Kasumi-1 (cell line): ENCODE data around the gene S100A7A.
"Not testable (repeated sequence)": the region's sequence is repeated elsewhere in the genome, so short reads cannot be mapped to it uniquely, and the experiment has no call there.

Experiments used
- DNase-seq, 2 experiments: peaks; one replicate each; lab custom pipeline; 2025; lab: John Stamatoyannopoulos, UW

The S100A7A gene

DNA sequence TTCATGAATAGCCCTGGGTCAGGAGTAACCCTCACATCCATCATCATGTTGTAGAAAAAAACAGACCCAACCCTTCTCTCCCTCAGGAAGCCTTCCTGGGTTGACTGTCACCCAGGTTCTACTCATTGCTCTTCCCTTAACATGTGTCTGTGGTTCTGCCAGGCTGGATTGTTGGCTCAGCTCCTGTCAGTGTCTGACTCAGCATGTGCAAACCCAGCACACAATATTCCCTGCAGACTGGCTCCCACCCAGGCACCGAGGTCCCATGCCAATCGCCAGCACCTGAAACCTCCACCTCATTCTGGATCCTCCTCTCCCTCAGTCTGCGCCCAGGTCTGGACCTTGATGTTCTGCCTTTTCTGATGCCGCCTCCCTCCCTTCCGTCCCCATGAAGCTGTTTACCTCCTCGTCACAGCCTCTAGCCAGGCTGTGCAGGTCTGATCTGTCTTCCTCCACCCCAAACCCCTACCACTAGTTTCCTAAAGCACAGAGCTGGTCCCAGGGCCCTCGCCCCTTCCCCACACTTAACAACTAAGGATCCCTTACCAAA, 21.1 kb upstream of the S100A7A start:
- DNase-seq = no peak

DNA sequence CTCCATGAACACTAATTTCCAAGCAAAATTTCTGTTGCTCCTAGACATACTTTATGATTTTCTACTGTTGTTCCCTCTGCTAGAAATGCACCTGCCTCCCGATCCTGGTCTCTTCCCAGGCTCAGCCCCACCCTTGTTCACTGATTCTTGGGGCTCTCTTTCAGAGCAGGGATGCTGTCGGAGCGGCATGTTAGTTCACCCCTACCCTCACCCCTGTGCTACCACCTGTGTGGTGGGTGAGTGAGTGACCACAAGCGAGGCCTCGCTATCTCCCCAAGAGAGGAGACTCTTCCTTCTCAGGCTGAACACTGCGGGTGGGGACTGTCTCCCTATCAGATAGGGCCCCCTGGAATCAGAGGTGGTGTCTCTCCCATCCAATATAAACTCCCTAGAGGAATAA, 20.5 kb upstream of the S100A7A start:
- DNase-seq = no peak

DNA sequence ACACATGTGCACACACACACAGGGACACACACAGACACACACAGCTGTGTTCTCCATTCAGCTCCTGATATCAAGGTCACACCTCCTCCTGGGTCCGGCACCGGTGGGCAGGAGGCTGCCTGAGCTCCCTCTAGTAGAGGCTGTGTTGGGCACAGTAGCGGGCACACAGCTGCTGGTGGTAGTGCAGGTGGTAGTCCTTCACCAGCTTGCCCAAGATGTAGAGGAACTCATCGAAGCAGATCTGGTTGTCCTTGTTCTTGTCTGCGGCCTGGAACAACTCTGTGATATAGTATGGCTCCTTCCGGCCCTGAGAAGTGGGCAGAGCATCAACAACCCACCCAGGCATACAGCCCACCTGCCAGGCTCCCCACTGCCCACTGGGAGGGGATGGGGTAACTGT, 19.9 kb upstream of the S100A7A start:
- DNase-seq = no peak

DNA sequence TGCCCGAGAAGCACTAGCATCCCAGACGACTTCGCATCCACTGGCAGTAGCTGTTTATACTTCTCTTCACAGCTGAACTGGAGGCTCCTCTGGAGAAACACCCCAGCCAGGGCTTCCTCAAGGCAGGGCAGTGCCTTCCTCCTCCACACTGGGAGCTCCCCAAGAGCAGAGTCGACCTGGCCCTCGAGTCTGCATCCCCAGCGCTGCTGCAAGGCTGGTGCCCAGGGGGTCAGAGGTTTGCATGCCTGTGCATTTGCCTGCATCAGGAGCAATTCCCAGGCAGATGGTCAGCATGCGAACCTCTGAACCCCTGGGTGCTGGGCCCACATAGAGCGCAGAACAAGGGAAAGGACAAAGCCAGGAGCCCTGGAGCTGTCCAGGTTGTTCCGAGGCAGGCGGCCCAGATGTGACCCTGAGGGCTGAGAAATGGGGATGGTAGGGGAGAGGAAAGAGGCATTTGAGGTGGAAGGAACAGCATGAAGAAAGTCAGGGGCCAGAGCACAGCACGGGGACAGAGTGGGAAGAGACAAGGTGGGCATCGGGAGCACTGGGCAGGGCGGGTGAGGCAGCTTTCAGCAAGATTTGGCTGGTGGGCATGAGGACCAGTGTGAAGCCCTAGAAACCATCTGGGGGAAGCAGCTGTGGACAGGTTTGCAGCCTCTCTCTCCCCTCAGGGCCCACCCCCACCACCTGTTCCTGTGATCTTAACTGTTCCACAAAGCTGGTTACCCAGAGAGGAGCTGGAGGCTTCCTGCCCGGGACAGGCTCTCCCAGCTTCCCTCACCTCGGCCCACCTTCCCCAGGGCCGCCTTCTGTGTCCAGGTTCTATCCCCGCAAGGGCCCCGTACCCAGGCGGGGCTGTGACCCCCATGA, 19.0 kb upstream of the S100A7A start:
- no peak for DNase-seq

DNA sequence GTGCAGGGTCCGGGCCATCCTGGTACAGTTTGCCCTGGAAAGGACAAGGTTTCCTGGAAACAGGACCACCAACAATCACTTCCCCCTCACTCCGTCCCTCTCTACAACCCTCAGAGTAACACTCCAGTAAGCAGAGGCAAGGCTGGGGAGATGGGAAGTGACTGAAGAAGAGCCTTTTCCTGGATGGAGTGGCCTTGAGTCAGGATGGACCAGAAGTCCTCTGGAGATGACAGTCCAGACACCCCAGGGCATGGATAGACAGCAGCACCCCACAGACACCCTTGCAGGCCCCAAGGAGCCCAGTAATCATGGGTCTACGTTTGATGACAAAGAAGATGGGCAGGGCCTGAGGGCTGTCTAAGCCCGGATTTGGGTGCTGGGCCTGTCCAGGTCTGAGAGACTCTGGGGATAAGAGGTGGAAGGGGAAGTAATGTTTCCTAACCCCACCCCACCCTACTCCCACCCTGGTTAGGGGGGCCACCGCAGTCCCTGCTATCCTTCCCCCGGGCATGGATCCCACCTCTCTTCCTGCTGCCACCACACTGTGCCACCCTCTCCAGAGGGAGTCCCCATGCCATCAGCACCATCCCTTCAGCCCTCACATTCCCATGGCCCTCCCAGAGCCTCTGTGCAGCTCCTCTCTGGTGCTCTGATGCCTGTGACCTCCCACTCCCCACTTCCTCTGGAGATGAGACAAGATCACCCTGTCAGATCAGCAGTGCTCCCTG, 18.2 kb upstream of the S100A7A start:
- DNase-seq = no peak

DNA sequence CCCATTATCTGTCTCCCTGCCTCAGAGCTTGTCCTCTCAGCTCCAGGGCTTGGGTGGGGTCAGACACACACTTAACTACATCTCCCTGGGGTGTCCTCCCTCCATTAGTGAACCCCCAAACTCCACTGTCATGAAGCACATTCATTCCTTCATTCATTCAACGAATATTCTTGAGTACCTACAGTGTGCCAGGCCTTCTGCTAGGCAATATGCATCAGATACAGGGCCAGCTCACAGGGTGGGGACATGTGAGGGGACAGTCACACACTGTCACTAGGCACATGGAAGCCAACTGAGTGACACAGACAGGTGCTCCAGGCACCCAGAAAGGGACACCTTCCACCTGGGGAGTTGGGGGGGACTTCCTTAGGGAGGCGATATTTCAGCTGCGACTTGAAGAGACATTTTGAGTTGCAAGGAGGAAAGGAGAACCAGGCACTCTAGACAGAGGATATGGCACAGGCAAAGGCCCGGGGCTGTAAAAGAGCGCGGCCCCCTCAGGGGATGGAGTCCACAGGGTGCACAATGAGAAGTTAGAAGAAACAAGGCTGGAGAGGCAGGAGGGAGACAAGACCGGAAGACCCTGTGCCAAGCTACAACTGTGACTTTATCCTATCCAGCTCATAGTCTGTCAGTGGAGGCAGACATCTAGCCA, 16.8 kb upstream of the S100A7A start:
- no peak for DNase-seq

DNA sequence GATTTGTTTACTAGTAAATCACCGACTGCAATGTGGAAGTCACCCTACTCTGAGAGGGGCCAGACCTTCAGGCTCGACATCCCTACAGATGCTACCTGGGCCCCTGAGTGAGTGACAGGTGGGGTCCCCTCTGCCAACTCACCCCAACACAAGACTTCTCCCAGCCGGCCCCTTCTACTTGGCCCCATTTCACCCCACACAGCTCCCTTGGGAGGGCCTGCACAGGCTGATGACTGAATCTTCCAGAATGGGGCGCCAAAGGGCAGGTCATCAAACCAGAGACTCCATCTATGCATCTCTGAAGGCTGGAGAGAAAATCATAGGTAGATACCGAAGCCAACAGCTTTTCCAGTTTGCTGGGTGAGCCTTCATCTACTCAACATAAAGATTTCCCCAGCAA, 16.1 kb upstream of the S100A7A start:
- DNase-seq = no peak

DNA sequence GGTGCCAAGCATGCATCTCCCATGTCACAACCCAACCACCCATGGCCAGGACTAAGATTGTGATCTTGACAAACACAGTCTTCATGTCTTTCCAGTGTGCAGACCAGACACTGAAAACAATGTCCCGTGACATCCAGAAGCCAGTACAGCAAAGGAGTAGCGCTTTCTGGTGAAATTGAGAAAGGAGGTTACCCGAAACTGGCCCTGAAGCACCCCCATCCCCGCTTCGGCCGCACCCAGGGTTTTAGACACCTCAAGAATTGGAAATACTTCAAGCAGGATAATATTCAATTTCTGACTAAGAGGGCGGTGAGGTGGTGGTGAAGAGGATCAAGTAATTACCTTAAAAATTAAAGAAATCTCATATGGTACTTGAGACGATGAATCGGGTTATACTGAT, 14.9 kb upstream of the S100A7A start:
- no peak for DNase-seq

DNA sequence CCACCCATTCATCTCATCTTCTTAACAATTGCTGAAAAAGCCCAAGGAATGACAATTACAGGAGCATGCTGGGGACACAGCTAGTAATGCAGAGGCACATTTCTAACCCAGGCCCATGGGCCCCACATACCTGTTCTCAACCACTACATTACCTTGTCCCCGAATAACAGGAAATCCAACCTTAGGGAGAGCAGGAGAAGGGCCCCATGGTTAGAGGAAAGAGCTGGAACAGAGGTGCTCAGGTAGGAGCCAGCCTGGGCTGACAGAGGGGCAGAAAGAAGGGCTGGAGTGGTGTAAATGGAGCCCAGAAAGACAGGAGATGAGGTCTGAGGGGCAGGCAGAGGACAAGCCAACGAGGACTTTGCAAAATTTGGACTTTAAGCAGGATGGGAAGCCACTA, 14.1 kb upstream of the S100A7A start:
- no peak for DNase-seq

DNA sequence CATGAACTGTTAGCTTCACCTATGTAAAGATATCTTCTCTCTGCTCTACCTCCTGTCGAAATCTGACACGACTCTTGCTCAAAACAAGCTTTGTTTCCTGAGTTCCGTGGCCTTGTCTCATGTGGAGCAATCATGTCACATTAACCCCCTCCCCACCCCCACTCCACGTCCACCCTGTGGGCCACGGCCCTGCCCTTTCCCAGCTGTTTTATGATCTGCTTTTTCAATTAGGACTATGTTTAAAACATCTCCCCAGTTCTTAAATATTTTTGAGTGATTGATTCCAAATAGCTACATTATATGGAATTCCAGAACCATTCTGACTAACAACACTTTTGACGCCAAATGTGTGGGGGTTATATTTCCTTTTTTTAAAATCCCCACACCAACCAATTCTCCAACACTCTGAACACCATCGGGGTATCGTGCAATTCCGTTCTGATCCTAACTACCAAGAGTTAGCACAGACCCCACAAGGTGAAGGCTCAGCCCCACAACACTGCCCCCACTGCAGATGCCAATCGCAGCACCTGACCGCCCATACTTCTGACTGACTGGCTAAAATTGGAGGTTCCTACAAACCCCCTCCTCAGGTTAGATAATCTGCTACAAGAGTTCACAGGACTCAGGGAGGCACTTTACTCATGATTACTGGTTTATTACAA, 12.8 kb upstream of the S100A7A start:
- DNase-seq = no peak

DNA sequence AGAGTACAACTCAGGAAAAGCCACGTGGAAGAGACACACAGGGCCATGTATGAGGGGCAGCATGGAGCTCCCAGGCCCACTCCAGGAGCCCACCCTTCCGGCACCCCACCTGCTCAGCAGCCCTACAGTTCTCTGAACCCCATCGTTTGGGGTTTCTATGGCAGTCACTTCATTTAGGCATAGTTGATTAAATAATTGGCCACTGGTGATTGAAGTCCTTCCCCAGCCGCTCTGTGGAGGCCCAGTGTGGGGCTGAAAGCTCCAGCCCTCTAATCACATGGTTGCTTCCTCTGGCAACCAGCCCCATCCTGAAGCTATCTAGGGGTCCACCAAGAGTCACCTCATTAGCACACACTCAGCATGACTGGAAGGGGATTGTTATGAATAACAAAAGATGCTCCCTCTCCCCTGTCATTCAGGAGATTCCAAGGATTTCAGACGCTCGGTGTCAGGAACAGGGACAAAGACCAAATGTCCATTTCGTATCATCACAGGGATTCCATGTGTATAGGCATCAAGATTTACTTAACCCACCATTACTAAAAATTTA, 12.2 kb upstream of the S100A7A start:
- DNase-seq = no peak

DNA sequence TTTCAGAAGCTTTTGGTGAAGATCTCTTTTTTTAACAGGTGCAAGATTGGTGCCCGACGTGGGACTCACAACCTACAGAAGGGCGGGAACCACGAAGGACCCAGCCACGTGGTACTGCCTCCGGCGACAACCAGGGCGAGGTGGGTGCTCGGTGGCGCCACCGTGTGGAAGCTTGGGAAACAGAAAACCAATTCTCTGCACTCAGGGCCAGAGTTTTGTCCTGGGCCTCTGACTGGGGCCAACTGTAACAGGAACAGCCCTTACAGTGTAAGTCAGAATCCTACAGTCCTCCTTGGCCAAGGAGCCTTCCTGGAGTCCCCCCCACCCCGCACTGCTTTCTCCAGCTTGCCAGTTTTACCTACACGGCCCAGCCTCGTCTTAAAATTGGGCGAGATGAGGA, 11.6 kb upstream of the S100A7A start:
- DNase-seq = peak; percentile 19 to 21

DNA sequence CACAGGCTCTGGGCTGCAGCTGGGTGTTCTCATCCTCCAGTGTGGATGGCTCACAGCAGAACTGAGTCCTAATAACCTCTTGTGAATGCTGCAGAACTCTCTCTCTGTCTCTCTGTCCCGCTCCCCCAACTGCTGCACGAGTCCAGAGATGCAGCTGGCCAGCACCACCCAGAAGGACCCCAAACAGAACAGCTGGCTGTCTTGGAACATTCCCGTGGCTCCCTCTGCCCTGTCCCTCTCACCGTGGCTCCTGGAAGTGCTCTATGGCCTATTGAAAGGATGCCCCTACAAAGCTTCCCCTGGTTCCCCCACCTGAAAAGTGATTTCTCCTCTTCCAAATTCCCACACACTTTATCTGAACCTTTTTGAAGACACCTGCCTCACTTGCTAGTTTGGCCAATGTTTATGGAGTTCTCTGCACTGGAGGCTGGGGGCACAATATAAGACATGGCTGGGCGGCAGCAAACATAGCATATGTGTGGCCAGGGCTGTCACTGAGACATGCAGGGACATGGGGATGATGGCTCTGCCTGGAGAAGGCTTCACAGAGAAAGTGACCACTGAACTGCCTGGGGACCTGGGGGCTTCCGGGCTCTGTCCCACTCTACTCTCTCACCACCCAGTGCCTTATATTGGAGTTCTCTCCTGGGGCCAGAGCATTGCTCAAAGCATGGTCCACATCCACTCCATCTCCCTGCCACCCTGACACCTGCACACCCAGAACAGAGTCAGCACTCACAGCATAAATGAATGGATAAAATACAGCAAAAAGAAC, 10.3 kb upstream of the S100A7A start:
- DNase-seq = not testable (repeated sequence)

DNA sequence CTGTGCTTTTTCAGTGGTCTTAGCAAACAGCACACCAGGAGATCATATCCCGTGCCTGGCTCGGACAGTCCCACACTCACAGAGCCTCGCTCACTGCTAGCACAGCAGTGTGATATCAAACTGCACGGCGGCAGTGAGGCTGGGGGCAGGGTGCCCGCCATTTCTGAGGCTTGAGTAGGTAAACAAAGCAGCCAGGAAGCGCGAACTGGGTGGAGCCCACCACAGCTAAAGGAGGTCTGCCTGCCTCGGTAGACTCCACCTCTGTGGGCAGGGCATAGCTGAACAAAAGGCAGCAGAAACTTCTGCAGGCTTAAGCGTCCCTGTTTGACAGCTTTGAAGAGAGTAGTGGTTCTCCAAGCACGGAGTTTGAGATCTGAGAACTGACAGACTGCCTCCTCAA, 9.0 kb upstream of the S100A7A start:
- not testable (repeated sequence) for DNase-seq

DNA sequence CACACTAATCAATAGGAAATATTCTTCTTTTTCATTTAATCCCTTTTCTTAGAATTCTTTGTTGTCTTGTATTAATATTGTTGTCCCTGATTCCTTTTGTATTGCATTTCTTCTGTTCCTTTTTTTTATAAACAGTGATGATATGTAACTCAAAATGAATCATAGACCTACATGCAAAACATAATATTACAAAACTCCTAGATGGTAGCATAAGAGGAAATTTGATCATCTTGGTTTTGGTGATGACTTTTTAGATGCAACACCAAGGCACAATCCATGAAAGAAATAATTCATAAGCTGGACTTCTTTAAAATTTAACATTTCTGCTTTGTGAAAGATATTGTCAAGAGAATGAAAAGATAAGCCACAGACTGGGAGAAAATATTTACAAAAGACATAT, 2.4 kb upstream of the S100A7A start:
- not testable (repeated sequence) for DNase-seq

DNA sequence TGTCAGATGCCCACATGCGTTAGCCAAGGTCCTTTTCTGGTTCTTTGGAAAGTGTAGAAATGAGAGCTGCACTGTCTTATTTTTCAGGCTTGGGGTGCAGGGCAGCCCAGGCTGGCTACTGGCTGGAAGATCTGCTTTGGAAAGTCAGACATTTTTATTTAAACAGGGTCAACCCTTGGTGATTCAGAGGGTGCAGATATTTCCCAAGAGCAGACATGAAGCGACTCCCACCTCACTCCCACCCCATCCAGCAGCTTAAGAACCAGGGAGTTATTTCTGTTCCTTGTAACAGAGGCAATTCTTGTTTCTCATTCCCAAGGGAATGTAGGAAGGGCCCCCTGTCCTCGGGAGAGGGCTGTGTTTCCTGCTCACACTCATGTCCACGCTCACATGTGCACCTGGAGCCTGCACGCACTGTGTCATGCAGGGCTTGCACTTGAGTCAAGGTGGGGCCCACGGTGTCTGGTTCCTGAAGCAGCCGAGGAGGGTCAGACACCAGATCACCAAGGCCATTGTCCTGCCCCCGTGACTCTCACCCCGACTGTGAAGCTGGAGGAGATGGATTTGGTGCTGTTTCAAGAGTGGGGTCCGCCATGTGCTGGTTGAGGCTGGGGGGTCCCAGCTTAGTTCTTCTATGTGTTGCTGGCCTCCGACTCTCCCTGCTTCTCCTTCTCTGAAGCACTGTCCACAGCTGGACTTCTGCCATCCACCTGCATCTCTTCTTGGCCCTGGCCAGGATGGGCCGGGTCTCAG, 992 bp downstream of the S100A7A start:
- no peak for DNase-seq

DNA sequence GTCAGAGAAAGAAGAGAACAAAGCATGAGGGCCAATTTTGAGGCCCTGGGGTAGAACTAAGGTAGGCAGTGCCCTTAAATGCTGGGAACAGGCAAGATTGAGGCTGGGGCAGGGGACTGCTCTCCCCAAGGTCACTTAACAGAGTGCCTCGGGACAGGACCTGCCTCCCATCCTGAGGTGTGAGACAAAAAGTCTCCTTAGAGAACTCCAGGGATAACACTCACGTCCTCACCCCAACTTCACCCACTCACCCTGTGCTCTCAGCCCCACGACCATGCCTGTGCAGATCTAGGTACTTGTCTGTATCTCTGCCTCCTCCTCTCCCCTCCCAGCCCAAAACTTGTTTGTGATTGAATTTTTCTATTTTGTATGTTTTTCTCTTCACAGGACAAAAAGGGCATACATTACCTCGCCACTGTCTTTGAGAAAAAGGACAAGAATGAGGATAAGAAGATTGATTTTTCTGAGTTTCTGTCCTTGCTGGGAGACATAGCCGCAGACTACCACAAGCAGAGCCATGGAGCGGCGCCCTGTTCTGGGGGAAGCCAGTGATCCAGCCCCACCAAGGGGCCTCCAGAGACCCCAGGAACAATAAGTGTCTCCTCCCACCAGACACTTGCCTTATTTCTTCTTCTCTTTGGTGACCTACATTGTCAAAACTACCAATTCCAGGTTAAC, 2.6 kb downstream of the S100A7A start:
- DNase-seq = not testable (repeated sequence)

DNA sequence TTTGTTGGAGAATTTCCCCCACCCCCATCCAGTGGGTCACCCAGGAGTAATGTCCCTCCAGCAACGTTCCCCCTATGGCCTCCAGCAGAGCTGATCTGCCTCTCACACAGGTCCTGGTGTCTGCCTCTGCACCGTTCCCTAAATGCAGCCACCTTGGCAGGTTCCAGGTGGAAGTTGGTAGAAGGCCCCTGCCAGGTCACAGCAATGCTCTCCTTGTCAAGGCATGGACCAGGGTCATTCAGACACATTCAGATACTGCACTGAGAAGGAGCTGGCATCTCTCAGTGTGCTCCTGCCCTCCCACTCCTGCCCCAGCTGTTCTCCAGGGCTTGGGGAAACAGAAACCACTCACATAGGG, 3.1 kb downstream of the S100A7A start:
- not testable (repeated sequence) for DNase-seq

DNA sequence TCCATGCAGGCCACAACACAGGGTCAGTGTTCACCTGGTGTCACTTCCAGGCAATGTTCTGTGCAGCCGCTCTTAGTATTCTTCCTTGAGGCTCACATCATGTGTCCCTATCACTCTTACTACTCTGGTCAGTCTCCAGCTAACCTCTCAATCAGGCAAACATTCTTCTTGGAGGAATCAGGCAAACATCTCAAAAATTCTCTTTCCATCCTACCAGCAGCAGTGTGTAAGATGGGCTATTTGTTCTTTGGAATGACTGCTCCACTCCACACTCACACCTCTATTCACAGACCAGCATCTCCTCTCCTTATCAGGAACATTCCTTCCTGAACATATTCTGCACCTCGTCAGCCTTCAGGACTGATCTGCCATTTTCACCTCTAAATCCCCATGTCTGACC, 4.0 kb downstream of the S100A7A start:
- DNase-seq = no peak
